ENCODE data around the gene POGZ.

The POGZ gene

GRCh38 chr1:151371370-151372057, 87.8 kb downstream of the POGZ start:
- peak; percentile 49 for DNase-seq (ENCODE audit: low read depth)

- DNase-seq (ENCODE audit: low read depth): peak; percentile 91
Observed at GRCh38 chr1:151370211-151370911, 88.9 kb downstream of the POGZ start.

GRCh38 chr1:151369621-151370048, 89.7 kb downstream of the POGZ start:
- no peak for DNase-seq (ENCODE audit: low read depth)

DNA sequence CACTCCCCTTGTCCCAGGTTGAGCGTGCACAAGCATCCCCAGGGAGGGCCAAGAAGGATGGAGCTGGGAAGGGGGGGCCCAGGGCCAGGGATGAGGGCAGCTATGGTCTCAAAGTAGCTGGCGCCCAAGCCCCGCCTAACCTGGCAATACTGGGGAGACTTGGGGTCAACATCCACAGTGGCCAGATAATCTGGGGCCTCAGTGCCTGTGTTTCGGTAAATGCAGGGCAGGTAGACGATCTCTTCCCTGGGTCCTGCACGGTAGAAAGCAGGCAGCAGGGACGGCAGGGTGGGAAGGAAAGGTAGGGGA, 90.0 kb downstream of the POGZ start:
- DNase-seq (ENCODE audit: low read depth): no peak

- DNase-seq (ENCODE audit: low read depth): no peak
Observed at GRCh38 chr1:151368393-151369301, 90.6 kb downstream of the POGZ start.

- DNase-seq (ENCODE audit: low read depth): no peak
Observed at GRCh38 chr1:151367658-151368392, 91.5 kb downstream of the POGZ start.

DNA sequence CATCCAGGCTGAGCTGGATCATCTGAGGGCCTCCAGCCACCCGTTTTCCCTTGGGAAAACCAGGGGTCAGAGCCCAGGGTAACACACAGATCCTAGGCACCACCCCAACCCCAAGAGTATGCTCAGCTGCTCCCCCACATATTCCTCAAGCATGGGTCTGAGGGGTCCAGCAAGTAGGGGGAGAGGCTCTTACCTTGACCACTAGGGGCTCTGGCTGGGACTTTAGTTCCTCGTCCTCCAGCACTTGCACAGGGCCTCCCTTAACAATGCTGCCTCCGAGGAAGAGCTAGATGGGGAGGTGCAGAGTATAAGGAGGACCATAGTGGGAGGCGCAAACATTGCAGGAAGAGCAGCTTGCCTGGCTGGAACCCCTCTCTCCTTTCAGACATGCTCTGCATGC, 94.3 kb downstream of the POGZ start:
- no peak for DNase-seq (ENCODE audit: low read depth)

GRCh38 chr1:151362308-151363155, 96.8 kb downstream of the POGZ start:
- no peak for DNase-seq (ENCODE audit: low read depth)

DNA sequence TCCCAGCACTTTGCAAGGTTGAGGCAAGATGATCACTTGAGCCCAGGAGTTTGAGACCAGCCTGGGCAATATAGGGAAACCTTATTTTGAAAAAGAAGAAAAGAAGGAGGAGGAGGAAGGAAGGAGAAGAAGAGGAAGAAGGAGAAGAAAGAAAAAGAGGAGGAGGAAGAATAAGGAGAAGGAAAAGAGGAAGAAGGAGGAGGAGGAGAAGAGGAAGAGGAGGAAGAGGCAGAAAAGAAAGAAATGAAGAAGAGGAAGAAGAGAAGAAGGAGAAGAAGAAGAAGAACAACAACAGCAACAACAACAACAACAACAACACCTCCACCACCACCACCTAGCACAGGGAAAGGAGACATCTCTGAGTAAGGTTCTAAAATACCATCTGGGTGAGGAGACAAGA, 97.4 kb downstream of the POGZ start:
- no peak for DNase-seq (ENCODE audit: low read depth)

- no peak for DNase-seq (ENCODE audit: low read depth)
Observed at GRCh38 chr1:151356696-151357095, 102.6 kb downstream of the POGZ start.
